D721Med (cell line): ENCODE measurements around the gene MAN2A1.

Source experiments
- DNase-seq: peaks from one replicate; pipeline ENCODE4 v3.0.0; 2011; ENCODE audit warnings: low spot score; ENCODE audit not compliant: insufficient read length
- FAIRE-seq: peaks from 2 replicates; lab custom pipeline; 2011; peaks lifted over from hg19 to GRCh38; lab: Jason Lieb, UNC
- CTCF ChIP-seq: IDR thresholded peaks from 2 replicates; pipeline ENCODE4 v1.5.1; 2012; ENCODE audit warnings: mild to moderate bottlenecking, control low read depth; ENCODE audit not compliant: insufficient read depth; ENCODE audit errors: missing control alignments

The MAN2A1 gene

GRCh38 chr5:109762821-109763220, 73.1 kb downstream of the MAN2A1 start:
- FAIRE-seq, result no peak
- no peak for TF ChIP-seq CTCF
- DNase-seq, result no peak

DNA sequence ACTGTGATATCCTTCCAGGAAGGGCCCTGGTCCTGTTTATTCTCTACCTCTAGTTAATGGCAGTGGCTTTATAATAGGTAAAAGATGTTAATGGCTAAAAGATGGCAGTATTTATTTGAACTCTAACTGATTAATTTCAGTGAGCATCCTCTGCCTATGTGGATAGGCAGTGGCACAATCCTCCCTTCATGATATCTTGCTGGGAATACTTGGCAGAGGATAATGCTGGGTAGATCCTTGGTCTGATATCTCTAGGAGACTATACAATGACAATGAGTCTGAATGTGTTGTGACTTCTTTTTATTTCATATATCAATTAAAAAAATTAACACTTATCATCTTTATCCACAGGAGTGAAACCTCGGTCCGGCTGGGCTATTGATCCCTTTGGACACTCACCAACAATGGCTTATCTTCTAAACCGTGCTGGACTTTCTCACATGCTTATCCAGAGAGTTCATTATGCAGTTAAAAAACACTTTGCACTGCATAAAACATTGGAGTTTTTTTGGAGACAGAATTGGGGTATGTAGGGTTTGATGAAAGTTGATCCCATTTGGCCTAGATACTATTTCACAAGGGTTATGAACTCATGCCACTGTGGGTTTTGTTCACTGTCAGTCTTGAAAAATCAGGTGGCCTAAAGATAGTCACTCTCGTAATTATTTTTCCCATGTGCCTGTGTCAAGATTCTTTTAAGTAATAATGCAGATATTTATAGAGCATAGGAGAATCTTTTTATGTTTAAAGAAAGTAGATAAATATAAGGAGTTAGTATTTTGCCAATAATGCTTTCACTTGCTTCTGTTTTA, 77.7 kb downstream of the MAN2A1 start:
- DNase-seq (no peak), FAIRE-seq (no peak)
- TF ChIP-seq CTCF, result no peak

DNA sequence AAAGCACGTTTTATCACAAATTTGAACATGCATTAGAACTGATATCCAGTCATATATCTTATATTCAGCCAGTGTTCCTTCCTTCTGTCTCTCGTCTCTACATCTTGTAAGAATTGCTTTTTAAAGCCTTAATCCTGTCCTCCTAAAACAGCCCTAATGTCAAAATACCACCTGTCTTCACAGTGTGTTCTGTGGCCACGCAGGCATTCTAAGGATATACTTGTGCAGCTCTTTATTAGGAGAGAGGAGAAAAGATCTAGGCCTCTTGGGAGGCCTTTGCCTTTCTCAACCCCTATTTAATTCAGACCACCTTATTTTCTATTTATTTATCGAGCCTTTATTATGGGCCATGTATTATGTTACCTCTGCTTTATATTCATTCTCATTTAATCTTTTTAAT, 78.3 kb downstream of the MAN2A1 start:
- DNase-seq (no peak), FAIRE-seq (no peak)
- TF ChIP-seq CTCF, result no peak

DNA sequence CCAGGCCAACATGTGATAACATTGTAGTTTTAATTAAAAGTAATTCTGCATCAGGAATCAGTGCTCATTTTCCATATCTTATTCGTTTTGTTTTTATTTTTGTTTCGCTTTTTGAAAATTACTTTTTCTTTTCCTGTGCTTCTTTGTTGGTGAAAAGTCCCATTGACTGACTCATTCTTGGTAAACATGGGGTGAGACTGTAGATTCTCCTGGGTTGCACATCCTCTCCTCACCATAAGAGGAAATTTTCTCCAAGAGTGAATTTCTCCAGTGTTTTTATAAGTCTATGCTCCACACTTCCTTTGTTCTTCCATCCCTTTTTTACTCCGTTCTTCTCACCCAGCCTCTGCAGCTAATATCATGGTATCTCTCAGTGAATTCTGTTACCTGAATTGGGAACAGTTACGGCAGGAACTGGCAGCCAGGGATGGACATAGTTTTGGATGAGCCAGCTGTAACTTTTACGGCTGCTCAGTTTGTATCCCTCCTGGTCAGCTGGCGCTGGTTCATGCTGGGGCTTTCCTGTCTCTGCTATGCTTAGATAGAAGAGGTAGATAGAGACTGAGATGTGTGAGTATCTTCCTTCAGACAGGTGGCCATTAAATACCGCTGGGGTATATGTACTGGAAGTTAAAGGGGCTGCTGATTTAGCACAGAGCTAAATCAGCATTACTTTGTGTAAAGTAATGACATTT, 80.0 kb downstream of the MAN2A1 start:
- DNase-seq (no peak), FAIRE-seq (no peak)
- TF ChIP-seq CTCF, result no peak

- DNase-seq, result no peak
- TF ChIP-seq CTCF, result no peak
- no peak for FAIRE-seq
These were observed 85.4 kb downstream of the MAN2A1 start for GRCh38 chr5:109775130-109775529.

DNA sequence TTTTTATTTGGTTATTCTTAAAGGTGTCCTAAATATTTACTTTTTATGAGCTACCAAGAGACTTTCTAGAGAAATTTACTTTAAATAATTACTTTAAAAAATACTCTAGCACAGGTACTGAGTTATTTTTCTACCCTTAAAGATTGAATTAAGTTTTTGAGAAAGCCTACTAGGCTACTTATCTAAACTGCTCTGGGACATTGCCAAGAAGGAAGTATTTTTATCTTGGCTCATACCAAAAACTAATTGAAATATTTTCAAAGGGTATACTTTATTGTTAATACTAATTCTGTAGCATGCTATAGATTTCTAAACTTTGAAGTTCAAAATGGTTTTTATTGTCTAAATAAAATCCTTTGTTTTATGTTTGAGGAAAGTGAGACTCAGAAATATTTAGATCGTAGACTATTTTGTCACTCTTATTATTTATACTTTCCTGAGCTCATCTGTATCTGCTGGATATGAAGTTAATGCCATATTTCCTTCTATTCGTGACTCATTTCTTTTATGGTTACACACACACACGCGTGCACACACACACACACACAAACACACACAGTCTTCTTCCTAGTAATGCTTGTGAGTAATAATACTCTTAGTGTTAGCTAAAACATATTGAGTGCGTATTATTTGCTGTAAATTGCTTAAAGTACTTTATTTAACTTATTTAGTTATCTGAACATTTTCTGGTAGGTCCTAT, 89.5 kb downstream of the MAN2A1 start:
- DNase-seq (no peak), FAIRE-seq (no peak)

More for the DNA sequence above, 89.5 kb downstream of the MAN2A1 start:
- TF ChIP-seq CTCF, result no peak
